GM21360 (cell line): Measurements from ENCODE around the gene RPL7L1.
"Not testable (repeated sequence)": the region's sequence is repeated elsewhere in the genome, so short reads cannot be mapped to it uniquely, and the experiment has no call there.

ENCODE experiments used
- ATAC-seq: cut with Tn5 transposase; IDR thresholded peaks from one replicate; pipeline ENCODE4 v1.9.1; 2021; ENCODE audit warnings: mild to moderate bottlenecking, moderate library complexity; ENCODE audit not compliant: unreplicated experiment

The RPL7L1 gene

DNA sequence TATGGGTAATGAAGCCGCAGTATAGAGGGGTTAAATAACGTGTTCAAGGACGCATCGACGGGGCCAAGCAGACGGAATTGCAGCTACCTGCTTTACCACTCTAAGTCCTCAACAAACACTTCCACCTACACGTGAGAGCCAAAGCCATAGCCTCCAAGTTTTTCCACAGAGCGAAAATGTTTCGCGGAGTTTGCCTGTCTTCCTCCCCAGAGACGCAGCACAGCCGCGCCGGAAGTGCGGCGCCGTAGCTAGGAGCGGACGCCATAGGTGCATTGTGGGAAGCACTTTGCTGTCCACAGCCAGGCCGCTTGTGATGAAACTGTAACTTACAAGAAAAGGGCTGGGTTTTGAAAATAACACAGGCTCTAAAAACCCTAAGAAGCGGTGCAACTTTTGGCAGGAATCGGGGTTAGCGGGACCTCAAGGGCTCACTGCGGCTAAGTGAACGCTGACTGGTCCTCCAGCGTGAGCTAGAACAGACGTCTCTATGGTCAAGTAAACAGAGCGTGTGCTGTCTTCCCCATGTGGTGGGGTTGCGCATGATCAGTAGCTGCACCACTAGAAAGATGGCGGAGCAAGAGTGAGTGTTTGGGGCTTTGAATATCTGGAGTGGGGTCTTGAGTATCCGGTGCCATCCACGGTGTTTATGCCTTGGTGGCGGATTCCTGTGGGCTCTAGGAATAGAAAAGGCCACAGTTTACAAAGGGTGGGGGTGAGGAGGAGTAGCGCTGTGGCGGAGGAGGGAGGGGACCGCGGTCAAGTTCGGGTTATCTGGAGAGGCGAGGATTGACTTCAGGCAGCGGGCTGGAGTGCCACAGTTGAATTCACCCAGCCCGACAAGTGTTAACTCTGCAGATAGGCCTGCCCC lies at the start of gene RPL7L1:
Gene RPL7L1, plus strand, starts transcription at position 245 of the 868 bp plus-strand sequence. Its CDS starts 295 bp downstream, at position 540.
- ATAC-seq: peak; percentile 90

GRCh38 chr6:42831237-42831636 lies 48.2 kb upstream of the RPL7L1 start:
- ATAC-seq: no peak

DNA sequence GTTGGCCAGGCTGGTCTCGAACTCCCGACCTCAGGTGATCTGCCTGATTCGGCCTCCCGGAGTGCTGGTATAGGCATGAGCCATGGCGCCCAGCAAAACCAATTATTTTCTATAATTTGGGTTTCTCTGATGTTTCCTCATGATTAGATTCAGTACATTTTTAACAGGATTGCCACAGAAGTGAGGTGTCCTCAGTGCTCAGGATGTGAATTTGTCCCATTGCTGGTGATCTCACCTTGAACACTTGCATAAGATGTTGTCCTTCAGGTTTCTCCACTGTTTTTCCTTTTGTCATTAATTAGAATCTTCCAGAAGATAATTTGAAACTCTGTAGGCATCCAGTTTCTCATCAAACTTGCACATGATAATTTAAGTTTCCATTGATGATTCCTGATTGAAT lies 45.4 kb upstream of the RPL7L1 start:
- no peak for ATAC-seq

GRCh38 chr6:42841844-42842584 lies 37.4 kb upstream of the RPL7L1 start:
- no peak for ATAC-seq

- ATAC-seq: no peak
These were observed 34.1 kb upstream of the RPL7L1 start for GRCh38 chr6:42845327-42845694.

DNA sequence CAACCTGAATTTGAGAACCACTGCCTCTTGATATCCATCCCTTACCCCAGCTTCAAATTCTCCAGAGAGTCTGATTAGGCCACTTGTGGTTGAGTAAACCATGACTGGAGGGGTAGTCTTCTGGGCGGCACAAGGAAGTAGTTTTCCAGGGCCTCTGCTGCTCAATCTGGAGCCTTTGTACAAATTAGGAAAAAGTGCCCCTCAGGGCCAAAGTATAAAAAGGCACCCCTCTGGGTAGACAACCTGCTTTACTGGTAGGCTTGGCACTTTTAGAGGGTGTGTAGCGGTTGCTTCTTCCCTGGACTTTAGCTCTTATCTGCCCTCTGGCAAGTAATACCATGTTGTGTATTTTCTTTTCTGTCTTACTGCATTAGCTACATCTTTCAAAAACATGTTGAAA lies 32.9 kb upstream of the RPL7L1 start:
- ATAC-seq: no peak

DNA sequence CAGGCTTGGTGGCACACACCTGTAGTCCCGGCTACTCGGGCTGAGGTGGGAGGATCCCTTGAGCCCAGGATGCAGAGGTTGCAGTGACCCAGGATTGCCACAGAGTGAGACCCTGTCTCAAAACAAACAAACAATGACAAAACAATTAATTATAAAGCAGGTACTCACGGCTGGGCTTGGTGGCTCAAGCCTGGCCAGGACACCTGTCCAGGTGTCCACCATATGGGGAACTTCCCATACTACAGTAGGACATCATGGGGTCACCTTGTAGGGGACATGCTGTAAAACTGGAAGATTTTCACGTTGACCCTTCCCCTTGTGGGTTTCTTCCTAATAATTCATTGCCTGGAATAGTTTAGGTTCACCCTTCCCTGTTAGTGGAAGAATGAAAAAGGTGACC lies 30.7 kb upstream of the RPL7L1 start:
- no peak for ATAC-seq

DNA sequence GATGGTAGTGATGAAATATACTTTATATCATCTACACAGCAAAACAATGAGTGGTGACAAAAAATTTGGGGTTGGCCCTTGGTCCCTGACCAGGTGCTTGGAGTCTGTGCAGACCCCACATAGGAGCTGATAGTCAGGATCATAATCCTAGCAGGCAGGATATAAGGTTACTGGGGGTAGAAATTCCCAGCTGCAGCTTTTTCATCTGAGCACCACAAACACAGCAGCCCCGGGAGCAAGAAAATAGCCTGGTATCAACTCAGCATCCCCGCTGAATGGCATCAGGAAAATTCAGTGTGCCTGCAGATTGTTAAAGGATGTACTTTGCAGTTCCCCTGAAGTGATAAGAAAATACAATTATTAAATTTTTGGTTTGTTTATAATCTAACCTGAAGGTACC lies 27.8 kb upstream of the RPL7L1 start:
- no peak for ATAC-seq

DNA sequence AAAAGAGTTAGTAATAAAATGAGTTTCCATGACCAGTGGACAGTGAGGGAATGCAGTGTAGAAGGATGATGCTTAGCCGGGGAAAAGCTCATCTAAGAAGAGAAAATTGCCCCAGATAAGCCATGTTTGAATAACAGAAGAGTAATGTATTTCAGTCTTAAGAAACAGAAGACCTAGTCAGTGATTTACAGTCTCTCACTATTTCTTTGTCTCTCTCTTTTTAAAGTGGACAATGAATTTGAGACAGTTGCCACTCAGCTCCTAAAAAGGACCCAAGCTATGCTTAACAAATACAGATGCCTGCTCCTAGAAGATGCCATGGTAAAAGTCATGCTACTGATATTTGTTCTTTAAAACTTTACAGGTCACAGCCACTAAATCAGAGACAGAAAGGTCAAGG lies 19.4 kb upstream of the RPL7L1 start:
- no peak for ATAC-seq

DNA sequence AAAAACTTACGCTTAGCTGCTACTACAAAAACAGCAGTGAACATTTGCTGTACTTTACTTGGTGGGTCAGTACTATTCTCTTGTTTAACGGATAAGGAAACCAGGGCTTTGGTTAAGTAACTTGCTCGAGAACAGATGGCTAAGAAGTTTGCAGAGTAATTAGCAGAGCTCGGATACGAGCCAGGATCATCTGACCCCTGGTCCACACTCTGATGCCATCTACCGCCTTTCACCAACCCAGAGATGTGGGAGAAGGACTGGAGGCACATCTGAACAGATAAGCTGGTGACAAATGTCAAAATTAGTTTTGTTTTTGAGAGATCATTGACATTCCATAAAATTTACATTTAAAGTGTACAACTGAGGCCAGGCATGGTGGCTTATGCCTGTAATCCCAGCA lies 18.9 kb upstream of the RPL7L1 start:
- no peak for ATAC-seq

DNA sequence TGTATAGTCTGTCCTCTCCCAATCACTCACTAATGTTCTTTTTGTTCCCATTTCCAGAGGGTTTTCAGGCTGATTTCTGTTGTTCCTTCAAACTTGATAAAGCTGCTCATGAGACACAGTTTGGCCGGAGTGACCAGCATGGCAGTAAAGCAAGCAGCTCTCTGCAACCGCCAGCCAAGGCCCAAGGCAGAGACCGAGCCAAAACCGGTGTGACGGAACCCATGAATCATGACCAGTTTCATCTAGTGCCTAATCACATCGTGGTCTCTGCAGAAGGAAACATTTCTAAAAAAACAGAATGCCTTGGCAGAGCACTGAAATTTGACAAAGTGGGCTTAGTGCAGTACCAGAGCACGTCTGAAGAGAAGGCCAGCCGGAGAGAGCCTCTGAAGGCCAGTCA lies 14.8 kb upstream of the RPL7L1 start:
- ATAC-seq: no peak

GRCh38 chr6:42870145-42870936 lies 9.1 kb upstream of the RPL7L1 start:
- no peak for ATAC-seq

GRCh38 chr6:42871711-42872110 lies 7.7 kb upstream of the RPL7L1 start:
- ATAC-seq: no peak

- ATAC-seq: no peak
These were observed 6.1 kb upstream of the RPL7L1 start for GRCh38 chr6:42873313-42873712.

DNA sequence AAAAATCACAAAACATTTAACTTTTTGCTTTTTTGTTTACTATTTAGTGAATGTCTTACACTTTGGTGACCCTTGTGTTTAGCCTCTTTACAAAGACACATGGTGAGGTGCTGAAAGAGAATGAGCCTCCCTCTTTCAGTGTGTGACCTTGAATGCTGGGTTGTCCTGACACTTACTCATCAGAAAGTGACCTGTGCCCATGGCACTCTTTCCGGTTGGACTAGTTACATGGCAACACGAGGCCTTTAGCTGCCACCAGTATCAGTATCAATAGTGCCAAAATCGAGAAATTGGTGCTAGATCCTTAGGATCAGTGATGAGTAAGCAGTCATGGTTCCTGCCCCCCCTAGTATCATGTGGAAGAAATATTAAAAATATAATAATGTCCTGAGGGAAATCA lies 1.7 kb upstream of the RPL7L1 start:
- ATAC-seq: no peak

DNA sequence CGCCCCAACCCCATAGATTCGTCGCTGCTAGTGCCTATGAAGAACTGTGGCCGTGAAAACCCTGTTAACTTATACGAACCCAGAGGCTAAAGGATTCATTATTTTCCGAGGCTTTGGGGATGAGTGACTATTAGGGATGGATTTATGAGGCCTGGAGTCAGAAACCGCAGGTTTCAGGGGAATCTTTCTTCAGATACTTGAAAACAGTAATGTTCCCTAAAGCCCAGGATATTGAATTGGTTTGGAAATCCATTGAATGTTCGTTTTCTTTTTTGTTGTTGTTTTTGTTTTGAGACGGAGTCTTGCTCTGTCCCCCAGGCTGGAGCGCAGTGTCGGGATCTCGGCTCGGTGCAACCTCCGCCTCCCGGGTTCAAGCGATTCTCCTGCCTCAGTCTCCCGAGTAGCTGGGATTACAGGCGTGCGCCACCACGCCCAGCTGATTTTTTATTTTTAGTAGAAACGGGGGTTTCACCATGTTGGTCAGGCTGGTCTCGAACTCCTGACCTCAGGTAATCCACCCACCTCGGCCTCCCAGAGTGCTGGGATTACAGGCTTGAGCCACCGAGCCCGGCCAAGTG lies 913 bp downstream of the RPL7L1 start:
- not testable (repeated sequence) for ATAC-seq

- not testable (repeated sequence) for ATAC-seq
These were observed 1.5 kb downstream of the RPL7L1 start for GRCh38 chr6:42880871-42881270.

DNA sequence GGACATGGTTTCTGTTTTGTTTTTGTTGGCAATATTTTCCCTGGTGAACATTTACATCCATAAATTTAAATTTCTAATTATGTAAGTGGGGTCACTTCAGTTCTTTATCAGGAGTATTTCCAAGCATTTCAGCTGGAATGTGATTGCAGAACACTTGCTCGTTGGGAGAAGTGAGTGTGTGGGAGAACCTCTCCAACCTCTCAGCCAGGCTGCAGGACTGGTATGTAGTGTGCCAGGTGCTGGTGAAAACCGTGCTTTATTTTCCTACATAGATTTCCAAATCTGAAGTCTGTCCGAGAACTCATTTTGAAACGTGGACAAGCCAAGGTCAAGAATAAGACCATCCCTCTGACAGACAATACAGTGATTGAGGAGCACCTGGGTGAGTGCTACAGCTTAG lies 6.3 kb downstream of the RPL7L1 start:
- ATAC-seq: no peak

- ATAC-seq: not testable (repeated sequence)
These were observed 8.8 kb downstream of the RPL7L1 start for GRCh38 chr6:42888201-42888600.

DNA sequence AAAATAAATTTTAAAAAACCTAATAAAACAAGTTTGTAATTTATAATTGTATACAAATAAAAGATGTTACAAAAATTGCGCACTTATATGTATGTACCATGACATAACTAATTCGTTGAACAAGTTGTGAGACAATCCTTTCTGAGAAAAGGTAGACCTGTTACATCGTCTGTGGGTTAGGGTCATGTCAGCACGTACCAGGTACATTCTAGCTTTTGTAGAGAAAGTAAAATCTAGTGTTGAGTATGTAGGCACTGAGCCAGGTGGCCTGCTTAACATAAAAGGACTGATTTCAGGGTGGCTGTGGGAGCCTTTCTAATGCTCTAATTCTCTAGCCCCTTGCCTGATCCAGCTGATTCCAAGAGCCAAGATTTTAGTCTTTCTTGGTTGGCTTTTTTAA lies 10.4 kb downstream of the RPL7L1 start:
- no peak for ATAC-seq
